ENCODE results near the gene MLF2.
"Not testable (repeated sequence)": the region's sequence is repeated elsewhere in the genome, so short reads cannot be mapped to it uniquely, and the experiment has no call there.

MLF2 gene

GRCh38 chr12:6765048-6765633, 12.2 kb upstream of the MLF2 start:
- no peak for DNase-seq (ENCODE audit: low read depth in 2 of 2)

GRCh38 chr12:6764011-6764828, 11.3 kb upstream of the MLF2 start:
- DNase-seq (ENCODE audit: low read depth in 2 of 2): no peak

GRCh38 chr12:6763380-6763779, 10.4 kb upstream of the MLF2 start:
- no peak for DNase-seq (ENCODE audit: low read depth in 2 of 2)

GRCh38 chr12:6759741-6760140, 6.8 kb upstream of the MLF2 start:
- DNase-seq (ENCODE audit: low read depth in 2 of 2): no peak

GRCh38 chr12:6758506-6759095, 5.7 kb upstream of the MLF2 start:
- DNase-seq (ENCODE audit: low read depth in 2 of 2): no peak

GRCh38 chr12:6757028-6757690, 4.2 kb upstream of the MLF2 start:
- no peak for DNase-seq (ENCODE audit: low read depth in 2 of 2)

GRCh38 chr12:6754411-6754810, 1.5 kb upstream of the MLF2 start:
- no peak for DNase-seq (ENCODE audit: low read depth in 2 of 2)

- no peak for DNase-seq (ENCODE audit: low read depth in 2 of 2)
Measured at GRCh38 chr12:6753772-6754356, 923 bp upstream of the MLF2 start.

GRCh38 chr12:6752167-6752920, 597 bp downstream of the MLF2 start:
- DNase-seq (ENCODE audit: low read depth in 2 of 2): no peak

- DNase-seq (ENCODE audit: low read depth in 2 of 2): no peak
Measured at GRCh38 chr12:6751767-6752166, 1.2 kb downstream of the MLF2 start.

- DNase-seq (ENCODE audit: low read depth in 2 of 2): no peak
Measured at GRCh38 chr12:6750506-6750905, 2.4 kb downstream of the MLF2 start.

GRCh38 chr12:6748761-6749160, 4.2 kb downstream of the MLF2 start:
- no peak for DNase-seq (ENCODE audit: low read depth in 2 of 2)

- DNase-seq (ENCODE audit: low read depth in 2 of 2): no peak
Measured at GRCh38 chr12:6747216-6747615, 5.7 kb downstream of the MLF2 start.

GRCh38 chr12:6745741-6746525, 7.0 kb downstream of the MLF2 start:
- no peak for DNase-seq (ENCODE audit: low read depth in 2 of 2)

- DNase-seq (ENCODE audit: low read depth in 2 of 2): not testable (repeated sequence)
Measured at GRCh38 chr12:6743300-6743699, 9.6 kb downstream of the MLF2 start.

- DNase-seq (ENCODE audit: low read depth in 2 of 2): no peak
Measured at GRCh38 chr12:6742834-6743233, 10.1 kb downstream of the MLF2 start.

GRCh38 chr12:6742080-6742479, 10.9 kb downstream of the MLF2 start:
- DNase-seq (ENCODE audit: low read depth in 2 of 2): not testable (repeated sequence)

GRCh38 chr12:6736754-6737153, 16.2 kb downstream of the MLF2 start:
- no peak for DNase-seq (ENCODE audit: low read depth in 2 of 2)

- no peak for DNase-seq (ENCODE audit: low read depth in 2 of 2)
Measured at GRCh38 chr12:6735448-6736191, 17.3 kb downstream of the MLF2 start.
